ENCODE results near the gene LRRC47. TPM values are rescaled to one million over a fixed set of nuclear protein-coding genes. Genes with fewer than 3 reads are reported as not detected.
A peak's percentile ranks its signal among the peaks of the same experiment; 100 is the strongest.

Gene LRRC47
- total and polyA plus RNA-seq, 2 of the 13 experiments (the other 11 are each of a cell fraction or from before 2014, with no cell fraction given), result 18.3 to 52.5 TPM

DNA sequence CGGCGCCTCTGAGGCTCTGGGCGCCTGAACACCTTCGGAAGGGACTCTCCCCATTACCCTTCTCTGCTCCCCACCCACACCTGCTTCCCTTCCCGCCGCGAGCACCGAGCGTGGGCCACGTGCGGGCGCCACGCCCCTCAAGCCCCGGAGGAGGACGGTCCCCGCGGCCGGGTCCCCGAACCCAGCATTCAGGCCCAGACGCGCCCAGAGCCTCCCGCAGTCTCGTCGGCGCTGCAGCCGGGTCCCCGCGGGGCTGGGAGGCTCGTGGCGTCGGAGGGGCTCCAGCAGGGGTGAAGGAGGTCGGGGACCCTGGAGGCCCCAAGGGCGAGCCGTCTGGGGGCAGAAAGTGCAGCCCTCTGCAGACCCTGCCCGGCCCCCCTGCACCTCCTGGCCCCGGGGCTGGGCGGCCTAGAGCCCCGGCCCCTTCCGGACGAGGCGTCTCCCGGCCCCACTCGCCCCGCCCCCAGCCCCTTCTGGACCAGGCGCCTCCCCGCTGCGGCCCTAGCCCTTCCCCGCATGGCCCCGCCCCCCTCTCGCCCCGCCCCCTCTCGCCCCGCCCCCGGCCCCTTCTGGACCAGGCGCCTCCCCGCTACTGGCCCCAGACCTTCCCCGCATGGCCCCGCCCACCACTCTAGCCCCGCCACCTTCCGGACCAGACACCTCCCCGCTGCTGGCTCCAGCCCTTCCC, 24.1 kb downstream of the LRRC47 start (continued):
- TF ChIP-seq, protein P1, sequence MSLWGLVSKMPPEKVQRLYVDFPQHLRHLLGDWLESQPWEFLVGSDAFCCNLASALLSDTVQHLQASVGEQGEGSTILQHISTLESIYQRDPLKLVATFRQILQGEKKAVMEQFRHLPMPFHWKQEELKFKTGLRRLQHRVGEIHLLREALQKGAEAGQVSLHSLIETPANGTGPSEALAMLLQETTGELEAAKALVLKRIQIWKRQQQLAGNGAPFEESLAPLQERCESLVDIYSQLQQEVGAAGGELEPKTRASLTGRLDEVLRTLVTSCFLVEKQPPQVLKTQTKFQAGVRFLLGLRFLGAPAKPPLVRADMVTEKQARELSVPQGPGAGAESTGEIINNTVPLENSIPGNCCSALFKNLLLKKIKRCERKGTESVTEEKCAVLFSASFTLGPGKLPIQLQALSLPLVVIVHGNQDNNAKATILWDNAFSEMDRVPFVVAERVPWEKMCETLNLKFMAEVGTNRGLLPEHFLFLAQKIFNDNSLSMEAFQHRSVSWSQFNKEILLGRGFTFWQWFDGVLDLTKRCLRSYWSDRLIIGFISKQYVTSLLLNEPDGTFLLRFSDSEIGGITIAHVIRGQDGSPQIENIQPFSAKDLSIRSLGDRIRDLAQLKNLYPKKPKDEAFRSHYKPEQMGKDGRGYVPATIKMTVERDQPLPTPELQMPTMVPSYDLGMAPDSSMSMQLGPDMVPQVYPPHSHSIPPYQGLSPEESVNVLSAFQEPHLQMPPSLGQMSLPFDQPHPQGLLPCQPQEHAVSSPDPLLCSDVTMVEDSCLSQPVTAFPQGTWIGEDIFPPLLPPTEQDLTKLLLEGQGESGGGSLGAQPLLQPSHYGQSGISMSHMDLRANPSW (CRISPR knock-in tag; IDR thresholded peaks at IDR 0.05; ENCODE audit: borderline replicate concordance), result peak; percentile 49; the same call in 1 of the 2 replicates
- TF ChIP-seq, protein P2, sequence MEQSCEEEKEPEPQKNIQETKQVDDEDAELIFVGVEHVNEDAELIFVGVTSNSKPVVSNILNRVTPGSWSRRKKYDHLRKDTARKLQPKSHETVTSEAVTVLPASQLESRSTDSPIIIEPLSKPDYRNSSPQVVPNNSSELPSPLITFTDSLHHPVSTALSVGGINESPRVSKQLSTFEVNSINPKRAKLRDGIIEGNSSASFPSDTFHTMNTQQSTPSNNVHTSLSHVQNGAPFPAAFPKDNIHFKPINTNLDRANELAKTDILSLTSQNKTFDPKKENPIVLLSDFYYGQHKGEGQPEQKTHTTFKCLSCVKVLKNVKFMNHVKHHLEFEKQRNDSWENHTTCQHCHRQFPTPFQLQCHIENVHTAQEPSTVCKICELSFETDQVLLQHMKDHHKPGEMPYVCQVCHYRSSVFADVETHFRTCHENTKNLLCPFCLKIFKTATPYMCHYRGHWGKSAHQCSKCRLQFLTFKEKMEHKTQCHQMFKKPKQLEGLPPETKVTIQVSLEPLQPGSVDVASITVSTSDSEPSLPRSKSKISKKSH (CRISPR knock-in tag; IDR thresholded peaks at IDR 0.05; ENCODE audit: borderline replicate concordance), result no peak
- no peak for TF ChIP-seq RBM22 (optimal IDR thresholded peaks at IDR 0.05; ENCODE audit: low read length)
- TF ChIP-seq HNRNPLL (IDR thresholded peaks at IDR 0.05; ENCODE audit: low read depth, low read length, poor library complexity, severe bottlenecking), result no peak
- TF ChIP-seq, protein P3, sequence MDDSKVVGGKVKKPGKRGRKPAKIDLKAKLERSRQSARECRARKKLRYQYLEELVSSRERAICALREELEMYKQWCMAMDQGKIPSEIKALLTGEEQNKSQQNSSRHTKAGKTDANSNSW (CRISPR knock-in tag; IDR thresholded peaks at IDR 0.05; ENCODE audit: borderline replicate concordance), result no peak
- TF ChIP-seq CC2D1A (CRISPR knock-in tag; IDR thresholded peaks at IDR 0.05), result no peak
- TF ChIP-seq, protein P4, sequence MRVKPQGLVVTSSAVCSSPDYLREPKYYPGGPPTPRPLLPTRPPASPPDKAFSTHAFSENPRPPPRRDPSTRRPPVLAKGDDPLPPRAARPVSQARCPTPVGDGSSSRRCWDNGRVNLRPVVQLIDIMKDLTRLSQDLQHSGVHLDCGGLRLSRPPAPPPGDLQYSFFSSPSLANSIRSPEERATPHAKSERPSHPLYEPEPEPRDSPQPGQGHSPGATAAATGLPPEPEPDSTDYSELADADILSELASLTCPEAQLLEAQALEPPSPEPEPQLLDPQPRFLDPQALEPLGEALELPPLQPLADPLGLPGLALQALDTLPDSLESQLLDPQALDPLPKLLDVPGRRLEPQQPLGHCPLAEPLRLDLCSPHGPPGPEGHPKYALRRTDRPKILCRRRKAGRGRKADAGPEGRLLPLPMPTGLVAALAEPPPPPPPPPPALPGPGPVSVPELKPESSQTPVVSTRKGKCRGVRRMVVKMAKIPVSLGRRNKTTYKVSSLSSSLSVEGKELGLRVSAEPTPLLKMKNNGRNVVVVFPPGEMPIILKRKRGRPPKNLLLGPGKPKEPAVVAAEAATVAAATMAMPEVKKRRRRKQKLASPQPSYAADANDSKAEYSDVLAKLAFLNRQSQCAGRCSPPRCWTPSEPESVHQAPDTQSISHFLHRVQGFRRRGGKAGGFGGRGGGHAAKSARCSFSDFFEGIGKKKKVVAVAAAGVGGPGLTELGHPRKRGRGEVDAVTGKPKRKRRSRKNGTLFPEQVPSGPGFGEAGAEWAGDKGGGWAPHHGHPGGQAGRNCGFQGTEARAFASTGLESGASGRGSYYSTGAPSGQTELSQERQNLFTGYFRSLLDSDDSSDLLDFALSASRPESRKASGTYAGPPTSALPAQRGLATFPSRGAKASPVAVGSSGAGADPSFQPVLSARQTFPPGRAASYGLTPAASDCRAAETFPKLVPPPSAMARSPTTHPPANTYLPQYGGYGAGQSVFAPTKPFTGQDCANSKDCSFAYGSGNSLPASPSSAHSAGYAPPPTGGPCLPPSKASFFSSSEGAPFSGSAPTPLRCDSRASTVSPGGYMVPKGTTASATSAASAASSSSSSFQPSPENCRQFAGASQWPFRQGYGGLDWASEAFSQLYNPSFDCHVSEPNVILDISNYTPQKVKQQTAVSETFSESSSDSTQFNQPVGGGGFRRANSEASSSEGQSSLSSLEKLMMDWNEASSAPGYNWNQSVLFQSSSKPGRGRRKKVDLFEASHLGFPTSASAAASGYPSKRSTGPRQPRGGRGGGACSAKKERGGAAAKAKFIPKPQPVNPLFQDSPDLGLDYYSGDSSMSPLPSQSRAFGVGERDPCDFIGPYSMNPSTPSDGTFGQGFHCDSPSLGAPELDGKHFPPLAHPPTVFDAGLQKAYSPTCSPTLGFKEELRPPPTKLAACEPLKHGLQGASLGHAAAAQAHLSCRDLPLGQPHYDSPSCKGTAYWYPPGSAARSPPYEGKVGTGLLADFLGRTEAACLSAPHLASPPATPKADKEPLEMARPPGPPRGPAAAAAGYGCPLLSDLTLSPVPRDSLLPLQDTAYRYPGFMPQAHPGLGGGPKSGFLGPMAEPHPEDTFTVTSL (CRISPR knock-in tag; IDR thresholded peaks at IDR 0.05; ENCODE audit: borderline replicate concordance), result no peak
- TF ChIP-seq, protein P5, sequence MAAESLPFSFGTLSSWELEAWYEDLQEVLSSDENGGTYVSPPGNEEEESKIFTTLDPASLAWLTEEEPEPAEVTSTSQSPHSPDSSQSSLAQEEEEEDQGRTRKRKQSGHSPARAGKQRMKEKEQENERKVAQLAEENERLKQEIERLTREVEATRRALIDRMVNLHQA (CRISPR knock-in tag; IDR thresholded peaks at IDR 0.05), result no peak
- TF ChIP-seq, protein P6, sequence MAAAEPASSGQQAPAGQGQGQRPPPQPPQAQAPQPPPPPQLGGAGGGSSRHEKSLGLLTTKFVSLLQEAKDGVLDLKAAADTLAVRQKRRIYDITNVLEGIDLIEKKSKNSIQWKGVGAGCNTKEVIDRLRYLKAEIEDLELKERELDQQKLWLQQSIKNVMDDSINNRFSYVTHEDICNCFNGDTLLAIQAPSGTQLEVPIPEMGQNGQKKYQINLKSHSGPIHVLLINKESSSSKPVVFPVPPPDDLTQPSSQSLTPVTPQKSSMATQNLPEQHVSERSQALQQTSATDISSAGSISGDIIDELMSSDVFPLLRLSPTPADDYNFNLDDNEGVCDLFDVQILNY (CRISPR knock-in tag; conservative IDR thresholded peaks at IDR 0.05), result no peak
- TF ChIP-seq, protein P7, sequence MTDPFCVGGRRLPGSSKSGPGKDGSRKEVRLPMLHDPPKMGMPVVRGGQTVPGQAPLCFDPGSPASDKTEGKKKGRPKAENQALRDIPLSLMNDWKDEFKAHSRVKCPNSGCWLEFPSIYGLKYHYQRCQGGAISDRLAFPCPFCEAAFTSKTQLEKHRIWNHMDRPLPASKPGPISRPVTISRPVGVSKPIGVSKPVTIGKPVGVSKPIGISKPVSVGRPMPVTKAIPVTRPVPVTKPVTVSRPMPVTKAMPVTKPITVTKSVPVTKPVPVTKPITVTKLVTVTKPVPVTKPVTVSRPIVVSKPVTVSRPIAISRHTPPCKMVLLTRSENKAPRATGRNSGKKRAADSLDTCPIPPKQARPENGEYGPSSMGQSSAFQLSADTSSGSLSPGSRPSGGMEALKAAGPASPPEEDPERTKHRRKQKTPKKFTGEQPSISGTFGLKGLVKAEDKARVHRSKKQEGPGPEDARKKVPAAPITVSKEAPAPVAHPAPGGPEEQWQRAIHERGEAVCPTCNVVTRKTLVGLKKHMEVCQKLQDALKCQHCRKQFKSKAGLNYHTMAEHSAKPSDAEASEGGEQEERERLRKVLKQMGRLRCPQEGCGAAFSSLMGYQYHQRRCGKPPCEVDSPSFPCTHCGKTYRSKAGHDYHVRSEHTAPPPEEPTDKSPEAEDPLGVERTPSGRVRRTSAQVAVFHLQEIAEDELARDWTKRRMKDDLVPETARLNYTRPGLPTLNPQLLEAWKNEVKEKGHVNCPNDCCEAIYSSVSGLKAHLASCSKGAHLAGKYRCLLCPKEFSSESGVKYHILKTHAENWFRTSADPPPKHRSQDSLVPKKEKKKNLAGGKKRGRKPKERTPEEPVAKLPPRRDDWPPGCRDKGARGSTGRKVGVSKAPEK (CRISPR knock-in tag; IDR thresholded peaks at IDR 0.05; ENCODE audit: borderline replicate concordance), result no peak
- TF ChIP-seq MIER3 (CRISPR knock-in tag; IDR thresholded peaks at IDR 0.05; ENCODE audit: borderline replicate concordance), result no peak
- TF ChIP-seq ZNF773 (CRISPR knock-in tag; IDR thresholded peaks at IDR 0.05; ENCODE audit: borderline replicate concordance), result no peak
- TF ChIP-seq KDM3A (CRISPR knock-in tag; IDR thresholded peaks at IDR 0.05; ENCODE audit: low read depth), result 0 out of 2 replicates have a peak, but pooled peaks have one; percentile 27
